GM21390 (cell line): Measurements from ENCODE around the gene TMEM17.

Experiments used
- ATAC-seq: cut with Tn5 transposase; IDR thresholded peaks from one replicate; pipeline ENCODE4 v1.9.1; 2021; ENCODE audit not compliant: unreplicated experiment

TMEM17 gene

DNA sequence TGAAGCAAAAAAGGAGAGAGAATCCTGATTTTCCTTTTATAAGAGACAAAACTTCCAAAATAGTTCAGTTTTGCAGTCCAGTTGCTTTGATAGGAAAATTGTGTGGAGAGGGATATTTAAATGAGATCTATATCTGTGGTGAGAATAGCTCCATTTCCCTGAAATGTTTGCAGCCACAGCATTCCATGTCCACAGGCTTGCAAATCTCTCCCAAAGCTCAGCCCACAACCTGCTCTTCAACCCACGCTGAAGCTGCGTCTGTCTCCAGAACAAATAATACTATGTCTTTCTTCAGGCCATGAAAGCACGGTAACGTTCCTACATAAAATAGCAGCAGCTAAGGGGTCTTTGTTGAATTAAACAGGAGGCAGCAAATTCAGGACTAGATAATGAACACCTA lies 31.8 kb downstream of the TMEM17 start:
- ATAC-seq, result no peak

DNA sequence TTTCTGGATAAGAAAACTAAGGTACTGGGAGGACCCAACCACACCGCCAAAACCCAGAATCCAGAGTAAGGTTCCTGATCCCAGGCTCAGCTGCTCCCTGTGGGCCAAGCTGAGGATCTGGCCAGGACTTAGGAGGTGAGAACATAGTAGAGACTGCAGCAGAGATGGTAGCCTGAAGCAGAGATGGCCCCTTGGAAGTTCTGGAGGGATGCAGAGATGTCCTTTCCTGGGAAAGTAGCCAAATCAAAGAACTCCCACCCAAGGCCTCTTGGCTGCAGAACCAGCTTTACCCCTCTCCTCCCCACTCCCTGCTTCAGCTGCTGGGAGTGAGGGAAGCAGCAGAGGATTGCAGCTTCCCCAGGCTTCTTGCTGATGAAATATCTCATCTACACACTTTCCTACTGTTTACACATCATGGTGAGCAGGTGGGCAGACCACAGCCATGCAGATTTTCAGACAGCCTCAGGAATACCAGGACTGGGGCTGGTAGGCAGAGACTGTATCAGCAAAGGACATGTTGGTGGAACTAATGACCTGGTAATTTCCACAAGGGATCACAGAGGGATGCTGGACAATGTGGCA lies 32.7 kb downstream of the TMEM17 start:
- no peak for ATAC-seq

DNA sequence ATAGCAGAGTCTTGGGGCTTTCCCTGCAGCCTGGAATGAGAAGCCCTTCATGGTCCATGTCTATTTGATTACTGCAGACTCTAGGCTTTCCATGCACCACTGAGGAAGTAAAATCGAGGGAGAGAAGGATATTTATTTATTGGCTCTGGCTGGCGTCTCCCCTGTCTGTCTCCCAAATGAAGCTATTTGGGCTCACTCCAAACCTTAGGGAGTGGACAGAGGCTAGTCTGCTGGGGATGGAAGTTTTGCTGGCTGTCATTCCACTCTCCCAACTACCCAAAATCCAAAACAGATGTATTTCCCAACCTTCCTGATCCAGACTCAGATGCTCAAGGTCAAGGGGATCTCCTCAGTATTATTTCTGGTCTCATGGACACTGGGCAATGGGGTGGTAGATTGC lies 33.7 kb downstream of the TMEM17 start:
- no peak for ATAC-seq

DNA sequence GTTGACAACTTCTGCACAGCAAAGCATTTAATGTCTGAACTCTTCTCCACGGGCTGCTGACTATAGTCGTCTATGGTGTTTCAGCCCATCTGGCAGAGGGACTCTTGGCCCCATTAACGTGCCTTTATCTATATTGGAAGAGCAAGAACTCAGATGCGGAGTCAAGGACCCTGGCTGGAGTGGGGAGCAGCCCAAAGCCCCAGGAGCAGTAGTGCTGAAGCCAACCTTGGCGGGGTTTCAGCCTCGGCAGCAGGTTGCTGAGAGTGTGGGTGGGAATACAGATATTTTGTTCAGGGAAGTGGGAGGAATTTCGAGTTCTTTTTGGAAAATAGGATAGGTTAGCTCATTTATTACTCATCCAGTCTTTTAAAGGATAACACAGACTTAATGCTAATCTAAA lies 34.2 kb downstream of the TMEM17 start:
- no peak for ATAC-seq

DNA sequence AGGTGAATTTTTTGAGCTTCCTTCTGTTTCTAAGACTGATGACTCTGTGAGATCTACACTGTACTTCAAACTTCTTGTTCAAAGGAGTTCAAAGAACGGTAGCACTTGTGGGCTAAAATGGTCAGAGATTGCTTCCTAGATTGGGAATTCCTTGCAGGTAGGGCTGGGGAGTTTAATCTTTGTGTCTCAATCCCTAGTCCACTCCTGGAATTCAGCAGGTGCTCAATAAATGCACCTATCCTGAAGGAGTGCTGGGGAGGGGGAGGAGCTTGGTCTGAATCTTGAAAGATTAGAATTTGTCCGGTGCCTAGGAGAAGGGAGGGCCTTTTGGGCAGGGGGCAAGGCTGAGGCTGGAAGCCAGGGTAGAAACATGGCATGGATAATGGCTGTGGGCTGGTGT lies 34.6 kb downstream of the TMEM17 start:
- ATAC-seq, result no peak

DNA sequence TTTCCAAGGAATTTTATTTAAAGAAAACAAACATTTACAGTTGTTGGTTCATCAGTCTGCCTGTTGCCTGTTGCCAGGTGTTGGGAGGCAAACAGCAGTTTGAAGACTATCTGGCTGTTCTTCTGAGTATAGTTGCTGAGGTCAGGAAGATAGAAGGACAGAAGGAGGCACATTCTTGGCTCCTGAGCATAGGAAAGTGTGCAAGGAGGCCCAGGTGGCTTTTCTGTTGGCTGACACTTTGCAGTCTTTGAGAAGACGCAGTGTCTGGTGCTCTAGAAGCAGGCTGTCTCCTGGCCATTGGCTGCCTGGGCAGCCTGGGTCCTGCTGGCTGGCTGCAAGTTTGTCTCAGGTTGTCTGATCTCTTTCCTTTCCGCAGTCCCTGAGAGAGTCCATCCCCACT lies 36.4 kb downstream of the TMEM17 start:
- no peak for ATAC-seq

DNA sequence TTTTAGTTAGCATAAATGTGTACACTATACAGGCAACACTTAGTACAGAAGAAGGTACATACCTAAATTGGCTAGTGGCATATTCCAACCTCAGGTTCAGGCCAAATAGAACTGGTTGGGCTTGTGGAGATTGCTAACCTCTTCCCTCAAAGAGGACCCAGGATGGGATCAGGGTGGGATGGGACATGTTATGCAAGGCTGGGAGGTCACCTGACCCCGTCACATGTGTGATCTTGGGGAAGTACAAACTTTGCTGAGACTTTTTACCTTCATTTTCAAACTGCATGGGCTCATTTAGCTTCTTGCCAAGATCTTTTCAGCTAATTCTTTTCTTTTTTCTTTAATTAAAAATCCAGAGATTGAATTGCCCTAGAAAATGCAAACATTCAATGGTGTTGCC lies 36.9 kb downstream of the TMEM17 start:
- ATAC-seq, result no peak

DNA sequence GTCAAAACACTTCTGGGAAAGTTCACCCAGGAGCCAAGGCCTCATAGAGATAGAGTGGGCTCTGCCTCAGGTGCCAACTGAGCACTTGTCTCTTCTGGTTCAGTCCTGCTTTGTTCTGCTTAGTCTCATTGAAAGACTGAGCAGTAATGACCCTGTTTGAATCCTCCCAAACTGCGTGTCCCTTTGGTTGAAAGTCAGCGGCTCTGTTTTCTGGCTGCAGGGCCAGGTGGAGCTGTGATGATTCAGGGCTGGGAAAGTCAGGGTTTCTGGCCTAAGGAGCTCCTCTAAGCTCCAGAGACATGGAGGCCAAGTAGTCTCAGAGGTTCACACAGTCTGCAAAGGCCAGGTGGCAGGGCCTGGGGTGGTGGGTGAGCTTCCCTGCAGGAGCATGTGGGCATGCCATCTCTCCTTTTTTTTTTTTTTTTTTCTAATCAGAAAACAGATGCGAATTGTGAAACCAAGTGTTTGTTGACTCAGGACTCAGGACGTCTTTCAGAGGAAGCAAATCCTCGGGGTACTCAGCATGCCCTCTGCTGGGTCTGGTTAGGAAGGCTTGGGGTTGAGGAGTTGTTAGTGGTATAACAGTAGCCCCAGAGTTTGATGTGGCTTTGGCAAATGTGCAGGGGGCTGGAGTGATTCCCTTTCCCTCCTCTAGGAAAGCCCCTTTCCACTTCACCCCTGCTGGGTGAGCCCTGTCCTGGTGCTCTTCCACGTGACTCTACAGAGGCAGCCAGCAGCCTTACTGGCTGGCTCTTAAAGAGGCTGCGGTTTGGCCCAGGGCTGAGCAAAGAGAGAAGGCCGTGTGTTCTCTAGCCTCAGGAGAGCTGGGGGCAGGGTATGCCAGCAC lies 38.3 kb downstream of the TMEM17 start:
- no peak for ATAC-seq

DNA sequence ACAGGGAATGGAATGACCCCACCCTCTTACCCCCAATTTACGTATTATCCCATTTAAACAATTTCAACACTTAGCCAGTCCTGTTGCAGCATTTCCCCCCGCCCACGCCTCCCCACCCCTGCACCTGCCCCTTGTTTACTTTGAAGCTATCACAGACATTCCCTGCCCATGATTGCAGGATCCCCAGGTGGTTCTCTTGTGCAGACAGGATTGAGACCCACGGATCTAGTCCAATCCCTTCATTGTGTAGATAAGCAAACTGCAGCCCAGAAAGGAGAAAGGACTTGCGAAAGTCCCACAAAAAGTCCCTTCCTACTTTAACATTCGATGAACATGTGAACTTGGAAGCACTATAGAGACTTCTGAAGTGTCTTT lies 38.9 kb downstream of the TMEM17 start:
- no peak for ATAC-seq

DNA sequence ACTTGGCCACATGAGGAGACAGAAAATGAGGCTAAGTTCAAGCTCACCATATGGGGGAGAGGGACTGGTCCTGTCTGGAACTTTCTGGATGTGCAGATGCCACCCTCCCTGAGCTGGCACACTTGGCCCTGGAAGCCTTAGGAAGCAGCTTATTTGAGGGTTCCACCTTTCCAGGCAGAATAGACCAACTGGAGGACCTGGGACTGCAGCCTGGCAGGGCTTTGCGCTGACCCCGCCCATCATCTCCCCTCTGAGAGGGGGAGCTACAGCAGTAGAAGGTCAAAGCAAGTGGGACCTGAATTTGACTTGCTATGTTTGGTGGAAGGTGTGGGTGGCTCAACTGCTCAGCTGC lies 39.5 kb downstream of the TMEM17 start:
- ATAC-seq, result no peak

DNA sequence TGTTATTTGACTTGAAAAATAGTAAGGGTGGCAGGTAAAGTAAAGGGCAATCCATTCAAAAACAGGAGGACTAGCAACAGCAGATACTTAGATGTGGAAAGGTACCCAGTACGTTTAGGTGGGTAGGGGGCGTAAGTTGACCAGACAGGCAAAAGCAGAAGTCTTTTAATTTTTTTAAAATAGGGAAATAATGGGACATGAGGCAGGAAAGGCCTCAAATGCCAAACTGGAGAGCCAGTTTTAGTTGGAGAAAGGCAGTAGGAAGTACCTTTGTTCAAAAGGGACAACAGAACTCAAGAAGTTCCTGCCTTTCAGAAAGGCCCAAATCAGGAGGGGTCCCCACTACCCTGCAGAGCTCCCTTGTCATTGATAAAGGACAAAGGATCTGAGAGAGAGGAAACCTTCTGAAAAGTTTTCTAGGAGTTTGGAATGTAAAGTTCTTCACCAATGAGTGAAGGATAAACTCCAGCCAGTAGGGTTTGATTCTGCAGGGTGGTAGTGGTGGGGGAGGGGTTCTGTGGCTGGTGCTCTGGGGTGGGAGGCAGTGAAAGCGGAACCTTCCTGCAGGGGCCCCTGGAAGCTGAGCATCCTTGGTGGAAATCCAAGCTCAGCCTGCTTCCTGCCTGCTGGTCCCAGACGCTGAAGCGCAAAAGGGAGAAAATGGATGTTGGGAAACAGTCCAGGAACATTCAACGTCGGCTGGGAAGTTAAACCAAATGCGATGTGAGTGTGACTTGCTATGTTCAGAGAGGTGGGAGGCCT lies 40.1 kb downstream of the TMEM17 start:
- no peak for ATAC-seq

DNA sequence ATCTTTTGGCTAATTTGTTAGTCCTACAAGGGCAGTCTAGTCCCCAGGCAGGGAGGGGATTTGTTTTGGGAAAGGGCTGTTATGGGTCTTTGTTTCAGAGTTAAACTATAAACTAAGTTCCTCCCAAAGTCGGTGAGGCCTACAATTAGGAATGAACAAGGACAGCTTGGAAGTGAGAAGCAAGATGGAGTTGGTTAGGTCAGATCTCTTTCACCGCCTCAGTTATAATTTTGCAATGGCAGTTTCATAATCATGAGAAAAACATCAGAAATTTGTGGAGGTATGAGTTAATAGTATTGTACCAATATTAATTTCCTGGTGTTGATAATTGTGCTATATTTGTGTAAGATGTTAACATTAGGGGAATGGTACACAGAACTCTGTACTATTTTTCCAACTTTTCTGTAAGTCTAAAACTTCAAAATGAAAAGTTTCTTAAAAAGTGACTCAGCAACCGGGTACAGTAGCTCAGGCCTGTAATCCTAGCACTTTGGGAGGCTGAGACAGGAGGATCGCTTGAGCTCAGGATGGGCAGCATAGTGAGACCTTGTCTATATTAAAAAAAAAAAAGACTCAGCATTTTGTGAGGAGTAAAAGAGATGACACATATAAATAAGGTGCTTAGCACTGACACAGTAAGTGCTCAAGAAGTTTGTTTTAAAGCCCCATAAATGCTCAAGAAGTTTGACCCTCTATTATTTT lies 40.8 kb downstream of the TMEM17 start:
- ATAC-seq, result no peak

DNA sequence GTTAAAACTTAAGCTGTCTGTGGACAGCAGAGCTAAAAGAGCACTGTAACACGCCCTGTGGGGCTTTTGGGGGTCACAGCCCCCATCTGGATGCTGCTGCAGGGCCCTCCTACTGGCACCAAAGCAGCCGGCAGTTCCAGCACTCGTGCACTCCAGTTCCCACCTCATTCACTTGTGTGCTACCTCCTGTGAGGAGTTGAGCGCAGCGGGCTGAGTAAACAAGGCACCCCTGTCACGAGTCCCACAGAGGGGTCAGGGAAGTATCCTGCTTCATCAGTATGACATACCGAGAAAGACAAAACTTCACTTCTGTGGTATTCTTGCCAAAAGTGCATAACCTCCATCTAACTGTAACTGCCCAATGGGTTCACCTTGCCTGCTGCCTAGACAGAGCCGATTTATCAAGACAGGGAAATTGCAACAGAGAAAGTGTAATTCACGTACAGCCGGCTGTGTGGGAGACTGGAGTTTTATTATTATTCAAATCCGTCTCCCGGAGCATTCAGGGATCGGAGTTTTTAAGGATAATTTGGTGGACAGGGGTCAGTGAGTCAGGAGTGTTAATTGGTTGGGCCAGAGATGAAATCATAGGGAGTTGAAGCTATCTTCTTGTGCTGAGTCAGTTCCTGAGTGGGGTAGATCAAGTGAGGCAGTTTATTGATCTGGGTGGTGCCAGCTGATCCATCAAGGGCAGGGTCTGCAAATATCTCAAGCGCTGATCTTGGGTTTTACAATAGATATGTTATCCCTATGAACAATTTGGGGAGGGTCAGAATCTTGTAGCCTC lies 41.6 kb downstream of the TMEM17 start:
- ATAC-seq, result no peak

DNA sequence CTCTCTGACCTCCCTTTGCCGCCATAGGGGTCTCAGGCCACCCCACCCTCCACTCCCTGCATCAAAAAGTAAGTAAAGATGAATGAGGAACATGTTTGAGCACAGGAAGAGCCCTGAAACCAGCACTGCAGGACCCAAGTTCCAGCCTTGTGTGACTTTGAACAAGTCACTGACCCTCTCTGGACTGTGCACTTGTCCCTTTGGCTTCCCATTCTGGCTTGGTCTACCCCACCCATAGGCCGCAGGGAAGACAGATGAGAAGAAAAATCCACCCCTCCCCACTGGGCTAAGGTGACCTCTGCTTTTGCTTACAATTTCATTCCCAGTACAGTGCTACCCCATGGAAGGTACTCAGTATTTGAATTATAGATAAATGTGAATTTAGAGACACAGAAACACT lies 43.8 kb downstream of the TMEM17 start:
- ATAC-seq, result no peak

DNA sequence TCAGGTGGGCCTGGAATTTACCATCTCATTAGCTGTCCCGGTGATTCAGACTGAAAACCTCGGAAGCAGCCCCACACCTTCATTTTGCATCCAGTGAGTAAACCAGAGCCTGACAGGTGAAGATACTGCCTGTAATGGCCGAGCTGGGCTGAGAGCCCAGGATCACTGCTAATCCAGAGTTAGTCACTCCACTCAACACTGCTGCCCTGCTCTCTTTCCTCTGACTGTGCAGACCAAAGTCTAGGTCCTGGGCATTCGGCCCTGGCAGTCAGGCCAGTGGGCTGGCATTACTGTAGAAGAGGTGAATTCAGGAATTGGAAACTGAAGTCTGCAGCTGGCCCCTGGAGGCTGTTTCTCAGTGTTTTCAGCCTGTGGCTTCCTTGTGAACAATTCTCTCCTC lies 44.3 kb downstream of the TMEM17 start:
- no peak for ATAC-seq

DNA sequence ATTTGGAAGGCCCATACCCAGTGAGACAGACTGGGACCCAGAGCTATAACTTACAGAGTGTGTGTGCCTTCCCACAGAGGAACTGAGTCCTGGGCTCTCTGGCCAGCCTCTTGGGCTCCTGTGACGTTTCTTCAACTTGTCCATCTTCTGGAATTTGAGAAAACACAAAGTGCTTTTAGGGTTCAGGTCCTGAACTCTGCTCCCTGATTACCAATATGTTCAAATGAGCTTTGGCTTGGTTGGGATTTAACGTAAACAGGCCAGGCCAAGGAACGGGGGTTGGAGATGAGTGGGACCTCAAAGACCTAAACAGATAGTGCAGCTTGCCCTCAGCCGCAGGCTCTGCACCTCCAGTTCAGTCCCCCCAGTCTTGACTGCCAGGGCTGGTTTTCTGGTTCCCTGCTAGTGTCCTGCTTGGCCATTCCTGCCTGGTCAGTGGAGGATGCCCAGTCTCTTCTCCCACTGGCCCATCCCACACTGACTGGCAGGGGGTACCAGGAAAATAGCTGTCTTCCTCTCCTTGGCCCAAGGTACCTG lies 44.9 kb downstream of the TMEM17 start:
- ATAC-seq, result no peak

DNA sequence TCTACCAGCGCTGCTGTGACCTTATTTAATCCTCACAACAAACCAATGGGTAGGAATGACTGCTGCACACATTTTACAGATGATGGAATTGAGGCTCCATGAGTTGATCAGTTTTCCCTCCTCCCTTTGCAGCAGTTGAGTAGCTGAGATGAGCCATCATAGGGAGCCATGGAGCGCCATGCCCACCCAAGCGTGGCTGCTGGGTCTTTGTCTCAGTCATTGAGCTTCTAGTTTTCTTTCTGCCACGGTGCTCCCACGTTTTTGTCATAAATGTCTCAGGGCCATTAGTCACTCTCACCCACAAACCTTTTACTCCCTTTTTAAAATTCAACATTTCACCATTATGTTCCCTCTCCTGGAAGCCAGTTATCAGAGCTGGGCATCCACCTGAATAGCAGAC lies 45.8 kb downstream of the TMEM17 start:
- no peak for ATAC-seq

DNA sequence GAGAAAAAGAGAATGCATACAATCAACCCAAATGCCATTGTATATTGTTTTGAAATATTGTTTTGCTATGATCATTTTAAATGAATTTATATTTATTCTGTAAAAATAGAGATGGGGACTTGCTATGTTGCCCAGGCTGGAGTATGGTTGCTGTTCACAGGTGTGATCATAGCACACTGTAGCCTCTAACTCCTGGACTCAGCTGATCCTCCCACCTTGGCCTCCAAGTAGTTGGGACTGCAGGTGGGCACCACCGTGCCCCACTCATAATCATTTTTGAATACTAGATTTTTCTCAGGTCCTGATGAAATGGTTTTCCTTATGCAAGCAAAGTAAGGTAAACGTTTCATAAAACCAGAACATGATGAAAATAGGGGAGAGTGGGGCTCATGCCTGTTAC lies 46.3 kb downstream of the TMEM17 start:
- no peak for ATAC-seq

DNA sequence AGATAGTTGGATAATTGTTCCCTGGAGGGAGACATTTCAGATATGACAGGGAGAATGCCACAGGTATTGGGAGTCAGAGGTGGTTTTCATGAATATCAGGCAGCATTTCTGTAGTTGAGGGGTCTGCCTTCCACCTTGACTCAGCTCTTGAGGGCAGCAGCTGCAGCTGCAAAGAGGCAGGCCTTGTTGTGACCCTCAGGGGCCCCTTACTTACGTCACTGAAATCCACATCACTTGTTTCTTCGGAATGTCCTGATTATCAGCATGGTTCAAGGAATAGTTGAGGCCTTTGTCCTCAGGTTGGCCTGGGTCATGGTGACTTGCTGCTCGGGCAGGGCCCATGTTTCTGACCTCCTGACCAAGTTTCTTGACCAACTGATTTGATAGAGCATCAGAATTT lies 46.9 kb downstream of the TMEM17 start:
- ATAC-seq, result no peak

DNA sequence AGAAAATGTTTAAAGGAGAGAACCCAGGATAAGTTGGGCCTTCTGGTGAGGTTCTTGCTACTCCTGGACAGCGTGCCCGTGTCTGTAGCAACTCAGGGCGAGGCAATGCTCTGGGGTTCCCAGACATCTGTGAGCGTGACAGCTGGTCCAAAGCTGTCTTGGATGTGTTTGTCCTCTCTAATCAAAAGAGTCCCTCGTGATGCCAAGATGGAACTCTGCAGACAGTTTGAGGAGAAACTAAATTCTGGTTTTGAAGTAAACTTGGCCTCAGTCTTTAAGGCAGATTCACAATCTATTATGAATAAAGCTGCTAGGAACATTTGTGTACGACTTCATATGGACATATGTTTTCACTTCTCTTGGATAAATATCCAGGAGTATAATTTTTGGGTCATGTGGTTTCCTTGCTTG lies 47.3 kb downstream of the TMEM17 start:
- ATAC-seq, result no peak

DNA sequence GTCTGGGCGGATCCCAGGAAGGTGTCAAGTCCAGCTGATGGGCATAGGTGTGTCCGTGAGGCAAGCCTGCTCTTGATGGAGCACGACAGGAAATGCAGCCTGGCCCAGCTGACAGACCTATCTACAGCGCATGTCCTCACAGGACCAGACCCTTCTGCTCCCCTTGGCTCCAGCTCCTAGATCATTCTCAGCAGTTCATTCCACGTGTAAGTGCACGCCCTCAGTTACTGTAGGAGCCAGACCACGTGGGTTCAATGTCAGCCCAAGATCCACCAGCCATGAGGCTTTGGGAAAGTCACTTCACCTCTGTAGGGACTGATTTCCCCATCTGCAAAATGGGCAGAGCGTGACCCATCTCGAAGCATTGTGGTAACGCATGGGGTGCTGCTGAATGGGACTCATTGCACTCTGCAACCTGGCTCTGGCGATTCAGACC lies 47.8 kb downstream of the TMEM17 start:
- no peak for ATAC-seq
